HG03565 (cell line): ENCODE measurements around the gene SYT2.
"Not testable (repeated sequence)": the region's sequence is repeated elsewhere in the genome, so short reads cannot be mapped to it uniquely, and the experiment has no call there.

Experiments used
- ATAC-seq: cut with Tn5 transposase; IDR thresholded peaks from one replicate; pipeline ENCODE4 v1.9.1; 2021; ENCODE audit warnings: mild to moderate bottlenecking, moderate library complexity; ENCODE audit not compliant: unreplicated experiment

SYT2 gene

DNA sequence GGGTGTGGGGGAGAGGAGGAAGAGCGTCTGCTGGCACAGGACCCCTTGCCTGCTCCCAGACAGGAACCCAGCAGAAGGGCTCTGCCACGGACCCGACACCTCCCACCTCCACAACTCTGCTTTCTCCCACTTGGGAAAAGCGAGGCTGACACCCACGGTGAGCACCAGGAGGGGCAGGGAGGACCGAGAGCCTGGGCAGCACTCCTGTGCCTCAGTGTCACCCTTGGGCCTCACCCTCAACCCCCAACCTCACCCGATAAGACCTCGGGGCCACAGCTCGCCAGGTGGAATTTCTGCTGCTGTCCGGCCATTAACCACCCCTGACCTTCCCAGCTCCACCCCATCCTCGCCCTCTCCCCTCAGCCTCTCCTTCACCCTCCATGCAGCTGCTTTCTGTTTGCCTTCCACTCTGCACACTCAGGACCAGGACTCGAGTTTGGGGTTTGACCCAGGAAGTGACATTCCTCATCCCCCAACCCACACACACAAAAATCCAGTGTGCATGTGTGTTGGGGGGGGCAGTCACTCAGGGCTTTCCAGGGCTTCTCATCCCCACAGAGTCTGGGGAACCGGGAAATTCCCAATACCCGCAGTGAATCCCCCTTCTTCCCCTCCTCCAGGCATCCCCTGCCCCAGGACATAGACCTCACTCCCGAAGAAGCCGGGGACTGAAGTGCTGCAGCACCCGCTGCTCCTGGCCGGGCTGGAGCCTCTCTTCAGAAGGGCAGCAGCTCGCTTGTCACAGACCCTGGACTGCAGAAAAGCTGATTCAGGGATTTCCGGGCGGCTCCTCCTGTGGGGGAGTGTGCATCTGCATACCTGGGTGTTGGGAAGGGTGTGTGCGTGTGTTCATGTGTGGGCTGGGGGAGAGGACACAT lies 65.8 kb downstream of the SYT2 start:
- ATAC-seq: no peak

DNA sequence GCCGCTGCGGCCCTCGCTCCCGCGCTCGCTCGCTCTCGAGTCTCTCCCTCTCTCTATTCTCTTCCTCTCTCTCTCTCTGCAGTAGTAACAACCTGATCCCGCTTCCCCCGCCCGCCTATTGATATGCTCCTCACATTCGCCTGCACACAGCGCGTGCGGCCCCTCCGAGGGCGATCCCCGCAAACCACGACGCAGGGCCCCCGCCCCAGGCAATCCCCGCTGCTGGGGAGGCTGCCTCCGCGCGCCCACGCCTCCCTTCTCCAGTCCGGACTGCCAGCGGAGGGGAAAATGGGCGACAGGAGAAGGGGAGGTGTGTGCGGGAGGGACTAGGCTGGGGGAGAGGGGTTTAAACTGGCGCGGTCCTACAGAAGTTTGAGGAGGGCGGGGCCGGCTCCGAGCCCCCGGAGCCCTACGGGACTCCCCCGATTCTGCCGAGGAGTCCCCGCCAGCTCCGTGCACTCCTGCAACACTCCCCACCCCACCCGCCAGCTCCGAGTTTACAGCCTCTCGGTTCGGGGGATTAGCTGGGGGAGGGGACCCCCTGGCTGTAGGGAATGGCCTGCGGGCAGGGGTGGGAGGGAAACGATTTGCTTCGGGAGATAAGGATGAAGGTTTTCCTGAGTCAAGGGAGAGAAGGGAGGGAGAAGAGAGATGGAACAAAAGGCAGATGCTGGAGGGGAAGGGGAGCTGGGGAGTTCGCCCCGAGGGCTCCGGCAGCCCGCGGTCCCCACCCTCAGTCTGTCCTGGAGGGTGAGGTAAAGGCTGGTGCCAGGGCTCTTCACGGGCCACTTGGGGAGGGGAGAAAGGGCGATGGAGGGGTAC lies 66.6 kb downstream of the SYT2 start:
- ATAC-seq: no peak

GRCh38 chr1:202642619-202643291 lies 67.5 kb downstream of the SYT2 start:
- no peak for ATAC-seq

DNA sequence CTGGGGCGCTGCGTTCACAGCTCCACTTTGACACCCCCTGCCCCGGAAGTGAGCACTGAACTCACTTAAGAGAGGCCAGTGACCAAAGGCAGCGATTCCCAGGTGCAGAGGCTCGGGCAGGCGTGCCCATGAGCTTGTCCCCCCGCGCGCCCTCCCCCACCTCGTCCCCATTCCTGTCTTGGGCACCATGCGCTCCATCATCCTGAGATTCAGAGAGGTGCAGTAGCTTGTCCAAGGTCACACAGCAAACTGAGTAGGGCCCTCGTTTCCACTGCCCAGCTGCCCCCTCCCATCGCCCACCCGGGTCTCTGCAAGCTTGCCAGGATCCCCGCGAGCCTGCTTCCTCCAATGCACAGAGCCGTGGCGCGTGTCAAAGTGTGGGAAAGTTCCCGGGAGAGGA lies 68.0 kb downstream of the SYT2 start:
- no peak for ATAC-seq

DNA sequence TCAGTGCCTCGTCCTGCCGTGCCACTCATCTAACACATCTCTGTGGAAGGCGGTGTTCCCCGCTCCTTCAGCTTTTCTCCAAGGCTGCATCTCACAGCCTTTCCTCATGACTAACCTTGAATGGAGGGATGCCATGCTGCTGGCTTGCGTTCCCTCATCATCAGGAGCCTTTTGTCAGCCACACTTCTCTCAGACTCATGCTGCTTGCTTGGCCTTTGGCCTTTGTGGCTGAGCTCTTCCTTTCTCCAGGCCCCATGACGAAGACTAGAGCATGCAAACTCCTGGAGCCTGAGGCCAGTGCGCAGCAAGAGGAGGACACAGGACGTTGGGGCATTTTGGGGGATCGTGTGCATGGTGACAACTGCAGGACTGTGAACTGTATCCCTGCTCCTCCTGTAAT lies 70.8 kb downstream of the SYT2 start:
- no peak for ATAC-seq

DNA sequence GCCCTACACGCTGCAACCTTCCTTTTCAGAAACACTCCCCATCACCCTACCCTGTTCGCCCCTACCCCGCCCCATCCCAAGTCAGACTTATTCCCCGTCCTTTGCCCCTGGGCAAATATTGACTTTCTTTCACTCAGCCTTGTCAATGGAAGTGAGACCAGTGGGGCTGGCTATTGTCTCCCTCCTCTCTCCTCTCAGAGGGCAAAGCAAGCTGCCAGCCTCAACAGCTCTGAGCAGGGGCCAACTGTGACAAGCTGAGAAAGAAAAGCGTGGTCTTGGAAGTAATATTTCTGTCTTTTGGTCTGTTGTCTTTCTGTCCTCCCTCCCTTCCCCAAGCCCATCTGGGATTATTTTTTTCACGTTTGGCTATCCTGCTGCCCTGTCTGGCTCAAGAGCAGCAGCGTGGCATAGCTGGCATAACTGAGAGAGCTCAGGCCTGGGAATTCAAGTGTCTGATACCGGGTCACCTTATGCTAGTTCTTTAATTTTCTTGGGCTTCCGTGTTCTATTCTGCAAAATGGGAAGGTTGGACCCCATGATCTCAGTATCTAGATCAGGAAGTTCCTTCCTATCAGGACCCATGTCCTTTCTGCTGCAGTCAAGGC lies 71.5 kb downstream of the SYT2 start:
- ATAC-seq: not testable (repeated sequence)

- ATAC-seq: no peak
Measured at GRCh38 chr1:202638019-202638700, 72.1 kb downstream of the SYT2 start.

DNA sequence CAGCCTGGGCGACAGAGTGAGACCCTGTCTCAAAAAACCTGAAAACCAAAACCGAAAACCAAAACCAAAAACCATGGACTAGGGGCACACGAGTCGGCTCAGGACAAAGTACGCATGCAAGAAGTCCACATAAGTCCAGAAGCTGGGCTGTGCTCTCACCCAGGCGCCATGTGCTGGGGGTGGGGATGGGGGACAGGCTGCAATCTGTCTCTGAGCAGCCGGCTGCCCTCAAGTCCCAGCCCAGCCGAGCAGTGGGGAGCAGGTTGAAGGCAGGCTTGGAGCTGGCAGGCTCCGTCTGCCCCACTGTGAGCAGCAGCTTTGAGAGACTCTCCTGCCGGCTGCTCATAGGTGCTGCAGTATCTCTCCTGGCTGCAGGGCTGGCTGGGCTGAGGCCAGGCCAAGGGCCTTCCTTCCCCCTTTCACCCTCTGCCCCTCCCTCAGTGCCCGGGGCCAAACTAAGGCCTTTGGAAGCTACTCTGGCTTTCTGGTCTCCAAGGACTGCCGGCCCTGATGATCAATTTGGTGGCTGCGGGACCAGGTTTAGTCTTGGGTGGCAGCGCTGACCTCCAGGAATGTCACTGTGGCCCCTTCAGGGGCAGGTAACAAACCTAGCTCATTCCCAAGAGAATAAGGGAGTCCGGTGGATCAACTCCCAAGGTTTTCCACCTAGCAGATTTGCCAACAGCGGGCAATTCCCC lies 72.8 kb downstream of the SYT2 start:
- not testable (repeated sequence) for ATAC-seq

- not testable (repeated sequence) for ATAC-seq
Measured at GRCh38 chr1:202636171-202636570, 74.1 kb downstream of the SYT2 start.

DNA sequence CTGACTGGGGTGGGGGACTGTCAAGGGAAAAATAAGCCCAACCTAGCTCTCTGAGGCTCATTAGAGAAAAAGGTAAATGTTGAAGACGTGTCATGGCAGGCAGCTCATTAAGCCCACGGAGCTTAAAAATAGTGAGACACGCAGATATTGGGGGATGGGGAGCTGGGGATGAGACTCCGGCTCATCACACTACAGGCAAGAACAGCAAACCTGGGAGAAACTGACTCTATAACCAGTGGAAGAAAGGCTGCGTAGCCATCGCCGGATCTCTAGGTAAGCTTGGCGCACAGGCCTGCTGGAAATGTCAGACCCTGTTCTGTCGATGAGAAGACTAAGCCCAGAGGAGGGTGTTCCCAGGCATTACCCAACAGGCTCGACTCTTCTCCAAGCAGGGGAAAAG lies 78.0 kb downstream of the SYT2 start:
- no peak for ATAC-seq

DNA sequence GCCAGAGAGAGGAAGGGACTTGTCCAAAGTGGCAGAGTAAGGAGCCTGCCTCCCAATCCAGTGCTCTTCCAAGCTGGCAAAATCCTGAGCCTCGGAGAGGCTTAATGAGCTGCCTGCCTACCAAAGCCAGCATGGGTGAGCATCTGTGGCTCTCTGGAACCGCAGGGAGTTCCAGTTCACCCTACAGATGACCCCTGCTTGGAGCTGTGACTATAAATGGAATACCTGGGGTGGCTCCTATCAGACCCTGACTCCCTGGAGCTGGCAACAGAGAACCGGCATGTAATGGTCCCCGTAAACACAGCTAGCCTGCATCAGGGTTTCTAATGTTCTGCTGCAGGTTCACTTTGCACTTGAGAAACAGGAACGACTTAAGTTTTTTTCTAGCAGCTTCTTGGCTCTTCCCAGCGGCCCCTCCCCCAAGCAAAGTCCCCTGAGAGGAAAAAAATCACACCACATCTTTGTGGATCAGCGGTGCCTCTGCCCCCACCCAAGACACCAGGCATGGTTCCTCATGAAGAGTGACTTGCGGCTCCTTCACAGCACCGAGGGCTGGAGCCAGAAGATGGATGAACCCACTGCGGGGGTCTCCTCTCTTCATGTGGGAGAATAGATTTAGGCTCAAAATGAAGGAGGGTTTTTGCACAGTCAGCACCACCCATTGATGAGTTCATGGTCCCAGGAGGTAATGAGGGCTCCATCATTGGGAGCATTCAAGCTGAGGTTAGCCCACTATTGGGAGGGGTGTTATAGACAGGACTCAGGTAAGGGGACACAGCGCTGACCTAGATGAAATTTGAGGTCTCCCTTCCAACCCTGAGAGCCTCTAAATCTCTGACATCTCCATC lies 79.0 kb downstream of the SYT2 start:
- no peak for ATAC-seq

DNA sequence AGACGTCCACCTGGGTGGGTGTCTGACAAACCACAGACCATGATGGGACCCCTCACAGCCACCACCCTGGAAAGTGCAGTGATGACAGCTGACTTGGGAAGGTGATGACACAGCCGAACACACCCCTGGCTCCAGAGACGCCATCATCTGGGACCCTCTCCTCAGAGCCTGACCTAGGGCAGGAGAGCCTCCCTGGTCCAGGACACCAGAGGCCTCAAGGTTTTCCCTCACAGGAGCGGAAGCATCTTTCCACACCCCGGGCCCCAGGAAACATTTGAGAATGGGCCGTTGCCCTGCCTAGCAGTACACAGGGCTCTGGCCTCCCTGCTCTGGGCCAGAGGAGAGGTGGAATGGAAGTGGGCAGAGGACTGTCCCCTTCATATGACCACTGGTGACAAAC lies 79.7 kb downstream of the SYT2 start:
- no peak for ATAC-seq

GRCh38 chr1:202630096-202630495 lies 80.2 kb downstream of the SYT2 start:
- ATAC-seq: not testable (repeated sequence)

DNA sequence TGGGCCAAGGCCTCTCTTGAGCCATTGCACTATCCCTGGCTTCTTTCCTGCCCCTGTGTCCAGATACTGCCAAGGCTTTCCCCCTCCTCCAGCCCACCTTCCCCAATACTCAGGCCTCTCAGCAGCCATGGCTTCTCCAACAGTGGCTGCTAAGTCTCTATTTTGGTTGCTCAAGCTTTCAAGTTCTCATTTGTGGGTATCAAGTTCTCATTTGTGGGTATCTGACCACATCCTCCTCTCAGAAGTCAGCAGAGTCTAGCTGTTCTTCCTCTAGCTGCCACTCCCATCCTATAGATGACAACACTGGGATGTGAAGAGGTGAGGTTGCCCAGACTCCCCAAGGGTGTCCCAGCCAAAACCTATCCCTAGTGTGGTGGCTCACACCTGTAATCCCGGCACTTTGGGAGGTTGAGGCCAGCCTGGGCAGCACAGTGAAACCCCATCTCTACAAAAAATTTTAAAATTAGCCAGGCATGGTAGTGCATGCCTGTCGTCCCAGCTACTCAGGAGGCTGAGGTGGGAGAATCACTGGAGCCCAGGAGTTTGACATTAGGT lies 80.9 kb downstream of the SYT2 start:
- peak; percentile 84 for ATAC-seq

- ATAC-seq: no peak
Measured at GRCh38 chr1:202628646-202629215, 81.5 kb downstream of the SYT2 start.

DNA sequence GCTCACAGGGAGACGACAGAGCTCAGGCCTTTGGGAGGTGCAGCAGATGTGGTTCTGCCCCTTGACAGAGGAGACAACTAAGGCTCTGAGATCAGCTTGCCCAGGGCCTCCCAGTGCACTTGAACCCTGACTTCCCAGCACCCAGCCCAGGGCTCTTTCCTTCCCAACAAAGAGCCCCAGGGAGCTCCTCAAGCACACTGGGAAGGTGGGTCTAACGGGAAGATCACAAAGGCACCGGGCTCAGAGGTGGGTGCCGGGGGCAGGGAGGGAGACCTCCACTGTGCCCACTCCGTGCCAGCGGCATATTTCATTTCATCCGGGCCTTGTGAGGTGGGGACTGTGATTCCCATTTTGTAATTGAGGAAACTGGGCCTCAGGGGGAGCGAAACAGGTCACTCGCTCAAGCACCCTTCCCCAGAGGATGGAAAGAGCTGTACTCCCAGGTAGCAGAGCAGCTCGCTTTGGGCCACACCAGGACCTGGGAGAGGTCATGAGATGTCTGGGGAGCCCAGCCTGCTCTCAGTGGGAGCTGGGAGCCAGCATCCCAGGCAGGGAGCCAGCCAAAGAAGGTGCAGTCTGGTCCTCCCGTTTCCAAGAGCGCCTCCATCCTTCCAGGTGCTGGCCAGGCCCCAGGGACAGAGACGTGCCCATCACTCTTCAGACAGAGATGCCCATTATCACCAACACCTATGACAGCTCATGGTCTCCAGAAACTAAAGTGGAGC lies 82.3 kb downstream of the SYT2 start:
- no peak for ATAC-seq

DNA sequence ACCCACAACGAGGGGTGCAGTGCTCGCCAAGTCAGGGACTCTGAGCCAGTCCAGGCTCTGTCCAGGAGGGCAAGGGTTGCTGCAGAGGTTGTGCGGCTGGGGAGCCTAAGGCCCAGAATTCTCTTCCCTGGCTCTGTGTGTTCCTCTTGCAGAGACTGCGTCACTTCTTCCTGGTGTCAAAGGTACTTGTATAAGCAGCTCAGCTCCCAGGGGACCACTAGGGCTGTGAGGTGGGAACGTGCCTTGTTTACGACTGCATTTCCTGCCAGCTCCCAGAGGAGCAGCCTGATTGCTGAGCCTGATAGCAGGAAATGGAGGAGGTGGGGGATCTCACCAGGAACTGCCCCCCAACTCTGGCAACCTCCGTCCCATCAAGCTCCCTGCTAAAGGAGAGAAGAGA lies 83.2 kb downstream of the SYT2 start:
- not testable (repeated sequence) for ATAC-seq
